ENCODE measurements around the gene ANKRD2. TPM values are rescaled to one million over a fixed set of nuclear protein-coding genes. Genes with fewer than 3 reads are reported as not detected.

ANKRD2 gene
- total RNA-seq, 1 experiment from 2014 or later: 5.8 TPM

DNA sequence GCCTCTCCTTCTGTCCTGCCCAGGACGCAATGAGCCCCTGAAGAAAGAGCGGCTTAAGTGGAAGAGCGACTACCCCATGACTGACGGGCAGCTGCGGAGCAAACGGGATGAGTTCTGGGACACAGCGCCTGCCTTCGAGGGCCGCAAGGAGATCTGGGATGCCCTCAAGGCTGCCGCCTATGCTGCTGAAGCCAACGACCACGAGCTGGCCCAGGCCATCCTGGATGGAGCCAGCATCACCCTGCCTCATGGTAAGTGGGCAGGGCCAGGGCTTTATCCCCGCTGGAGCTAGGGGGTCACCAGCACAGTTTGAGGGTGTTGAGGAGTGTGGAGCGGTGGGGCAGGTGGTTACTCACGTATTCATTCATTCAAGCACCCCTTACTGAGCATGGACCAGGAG is 4.7 kb upstream of the ANKRD2 start:
- peaks cover 7% of the 10 kb centered on the region for H3K9me3 Mint-ChIP-seq (ENCODE audit: unreplicated experiment)
- H3K27ac Mint-ChIP-seq (ENCODE audit: low read depth, unreplicated experiment): no peak overlapping the region
- POLR2A ChIA-PET: interaction anchor here (0.6 kb wide), 1 partner anchor 42 kb away, joined by 4 read pairs; no protein-coding TSS in a partner anchor
- intact Hi-C loops (cut with micrococcal nuclease): no loop called here
- H3K36me3 Mint-ChIP-seq (ENCODE audit: insufficient read depth, unreplicated experiment): peaks cover 5% of the 10 kb centered on the region
- CTCF ChIA-PET: interaction anchor here (1.0 to 12.4 kb wide), 7 partner anchors 14 to 152 kb away, joined by 3 to 373 read pairs (median 4); no protein-coding TSS in a partner anchor
- TF ChIP-seq, protein P1, sequence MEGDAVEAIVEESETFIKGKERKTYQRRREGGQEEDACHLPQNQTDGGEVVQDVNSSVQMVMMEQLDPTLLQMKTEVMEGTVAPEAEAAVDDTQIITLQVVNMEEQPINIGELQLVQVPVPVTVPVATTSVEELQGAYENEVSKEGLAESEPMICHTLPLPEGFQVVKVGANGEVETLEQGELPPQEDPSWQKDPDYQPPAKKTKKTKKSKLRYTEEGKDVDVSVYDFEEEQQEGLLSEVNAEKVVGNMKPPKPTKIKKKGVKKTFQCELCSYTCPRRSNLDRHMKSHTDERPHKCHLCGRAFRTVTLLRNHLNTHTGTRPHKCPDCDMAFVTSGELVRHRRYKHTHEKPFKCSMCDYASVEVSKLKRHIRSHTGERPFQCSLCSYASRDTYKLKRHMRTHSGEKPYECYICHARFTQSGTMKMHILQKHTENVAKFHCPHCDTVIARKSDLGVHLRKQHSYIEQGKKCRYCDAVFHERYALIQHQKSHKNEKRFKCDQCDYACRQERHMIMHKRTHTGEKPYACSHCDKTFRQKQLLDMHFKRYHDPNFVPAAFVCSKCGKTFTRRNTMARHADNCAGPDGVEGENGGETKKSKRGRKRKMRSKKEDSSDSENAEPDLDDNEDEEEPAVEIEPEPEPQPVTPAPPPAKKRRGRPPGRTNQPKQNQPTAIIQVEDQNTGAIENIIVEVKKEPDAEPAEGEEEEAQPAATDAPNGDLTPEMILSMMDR (IDR thresholded peaks at IDR 0.05; ENCODE audit: unreplicated experiment): no peak
- no TSS peak for BruUV-seq (replicated peaks)
- no peaks in the 10 kb centered on the region for H3K27me3 Mint-ChIP-seq (ENCODE audit: insufficient read depth, unreplicated experiment)
- no peak for DNase-seq (ENCODE audit: unreplicated experiment)
- no peak overlapping the region for H3K4me3 Mint-ChIP-seq (ENCODE audit: unreplicated experiment)
- peaks cover 25% of the 10 kb centered on the region for H3K4me1 Mint-ChIP-seq (ENCODE audit: insufficient read depth, unreplicated experiment)

DNA sequence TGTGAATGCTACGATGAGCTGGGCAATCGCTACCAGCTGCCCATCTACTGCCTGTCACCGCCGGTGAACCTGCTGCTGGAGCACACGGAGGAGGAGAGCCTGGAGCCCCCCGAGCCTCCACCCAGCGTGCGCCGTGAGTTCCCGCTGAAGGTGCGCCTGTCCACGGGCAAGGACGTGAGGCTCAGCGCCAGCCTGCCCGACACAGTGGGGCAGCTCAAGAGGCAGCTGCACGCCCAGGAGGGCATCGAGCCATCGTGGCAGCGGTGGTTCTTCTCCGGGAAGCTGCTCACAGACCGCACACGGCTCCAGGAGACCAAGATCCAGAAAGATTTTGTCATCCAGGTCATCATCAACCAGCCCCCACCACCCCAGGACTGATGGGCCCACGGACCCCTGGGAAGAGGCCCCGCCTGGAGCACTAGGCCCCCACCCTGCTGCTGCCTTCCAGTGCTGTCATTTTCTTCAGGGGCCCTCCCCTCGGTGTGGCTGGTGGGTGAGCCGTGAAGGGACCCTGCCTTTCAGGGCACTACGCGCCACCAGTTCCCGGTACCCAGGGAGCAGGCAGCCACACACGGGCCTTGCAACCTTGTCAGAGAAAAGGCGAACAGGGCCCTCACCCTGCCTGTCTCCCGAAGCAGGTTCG is 2.3 kb upstream of the ANKRD2 start:
- BruUV-seq (replicated peaks): no TSS peak
- H3K27me3 Mint-ChIP-seq (ENCODE audit: insufficient read depth, unreplicated experiment): no peaks in the 10 kb centered on the region
- CTCF ChIA-PET: interaction anchor here (6.6 to 12.4 kb wide), 2 partner anchors 16 to 42 kb away, joined by 52 to 373 read pairs; no protein-coding TSS in a partner anchor
- peaks cover 5% of the 10 kb centered on the region for H3K36me3 Mint-ChIP-seq (ENCODE audit: insufficient read depth, unreplicated experiment)
- peaks cover 42% of the 10 kb centered on the region for H3K4me1 Mint-ChIP-seq (ENCODE audit: insufficient read depth, unreplicated experiment)
- no peaks in the 10 kb centered on the region for H3K9me3 Mint-ChIP-seq (ENCODE audit: unreplicated experiment)
- POLR2A ChIA-PET: interaction anchor here (1.3 to 6.5 kb wide), 4 partner anchors 17 to 87 kb away, joined by 3 to 184 read pairs (median 26); no protein-coding TSS in a partner anchor
- intact Hi-C loops (cut with micrococcal nuclease): loop anchor here (5.0 kb wide), 2 partner anchors 108 to 162 kb away; no protein-coding TSS in a partner anchor
- H3K4me3 Mint-ChIP-seq (ENCODE audit: unreplicated experiment): no peak overlapping the region
- no peak overlapping the region for H3K27ac Mint-ChIP-seq (ENCODE audit: low read depth, unreplicated experiment)
- no peak for DNase-seq (ENCODE audit: unreplicated experiment)
- TF ChIP-seq, protein P1 (IDR thresholded peaks at IDR 0.05; ENCODE audit: unreplicated experiment): no peak

DNA sequence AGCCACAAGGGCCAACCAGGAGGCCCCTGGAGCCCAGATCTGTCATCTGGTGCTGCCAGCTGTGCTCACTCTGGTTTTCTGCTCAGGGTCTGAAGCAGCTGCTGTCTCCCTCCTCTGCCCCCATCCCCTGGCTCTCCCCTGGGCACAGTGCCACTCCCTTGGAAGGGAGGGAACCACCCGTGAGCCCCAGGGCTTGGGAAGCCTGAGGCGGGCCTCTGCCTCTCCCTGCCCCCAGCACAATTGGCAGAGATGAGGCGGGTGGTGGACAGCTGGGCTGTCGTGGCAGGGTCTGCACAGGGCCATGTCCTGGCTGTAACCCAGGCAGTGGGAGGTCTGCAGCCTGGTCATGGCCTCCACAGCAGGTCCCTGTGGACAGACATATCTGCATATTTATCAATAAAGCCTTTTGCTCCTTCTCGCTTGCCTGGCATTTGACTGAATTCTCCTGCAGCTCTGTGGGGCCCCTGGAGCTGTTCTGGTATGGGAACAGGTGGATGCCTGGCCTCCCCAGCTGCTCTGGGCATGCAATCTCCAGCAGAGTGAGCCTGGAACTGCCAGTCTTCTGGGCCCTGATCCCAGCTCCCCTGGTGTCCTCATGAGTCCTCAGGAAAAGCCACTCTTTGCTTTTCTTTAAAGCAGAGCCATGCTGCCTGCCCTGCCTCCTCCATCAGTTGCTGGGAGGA is 1.6 kb upstream of the ANKRD2 start:
- H3K4me1 Mint-ChIP-seq (ENCODE audit: insufficient read depth, unreplicated experiment): peaks cover 43% of the 10 kb centered on the region
- H3K9me3 Mint-ChIP-seq (ENCODE audit: unreplicated experiment): no peaks in the 10 kb centered on the region
- ChIA-PET POLR2A (interaction anchor here (0.6 to 6.5 kb wide), 25 partner anchors 12 to 292 kb away, joined by 3 to 184 read pairs (median 6); partner anchors contain the start of genes C10orf62, HOGA1, PI4K2A and RRP12), CTCF (interaction anchor here (0.8 to 12.4 kb wide), 22 partner anchors 12 to 160 kb away, joined by 3 to 373 read pairs (median 8); no protein-coding TSS in a partner anchor)
- no TSS peak for BruUV-seq (replicated peaks)
- H3K36me3 Mint-ChIP-seq (ENCODE audit: insufficient read depth, unreplicated experiment): peaks cover 5% of the 10 kb centered on the region
- intact Hi-C loops (cut with micrococcal nuclease): loop anchor here (5.0 kb wide), 2 partner anchors 109 to 161 kb away; no protein-coding TSS in a partner anchor
- H3K27ac Mint-ChIP-seq (ENCODE audit: low read depth, unreplicated experiment): no peak overlapping the region
- no peaks in the 10 kb centered on the region for H3K27me3 Mint-ChIP-seq (ENCODE audit: insufficient read depth, unreplicated experiment)
- no peak for DNase-seq (ENCODE audit: unreplicated experiment)
- TF ChIP-seq, protein P1 (IDR thresholded peaks at IDR 0.05; ENCODE audit: unreplicated experiment): no peak
- no peak overlapping the region for H3K4me3 Mint-ChIP-seq (ENCODE audit: unreplicated experiment)

DNA sequence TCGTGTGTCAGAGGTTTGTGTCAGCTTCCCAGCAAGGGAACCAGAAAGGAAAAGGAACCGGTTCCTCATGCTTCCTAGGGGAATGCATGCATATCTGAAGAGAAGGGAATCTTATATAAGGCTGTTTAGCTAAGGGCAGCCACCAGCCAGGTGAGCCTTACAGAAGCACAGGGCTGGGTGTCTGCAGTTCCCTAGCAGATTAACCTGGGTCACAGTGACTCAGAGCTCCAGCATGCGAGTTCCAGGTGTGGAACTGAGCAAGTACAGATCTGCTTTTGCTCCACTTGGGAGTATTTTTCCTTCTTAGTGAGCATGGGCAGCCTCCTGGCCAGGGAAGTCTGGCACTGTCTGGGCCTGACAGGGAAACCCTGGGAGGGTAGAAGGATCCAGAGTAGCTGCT is 957 bp upstream of the ANKRD2 start:
- POLR2A ChIA-PET: interaction anchor here (0.6 to 6.5 kb wide), 29 partner anchors 12 to 293 kb away, joined by 3 to 184 read pairs (median 5); partner anchors contain the start of genes AVPI1, C10orf62, HOGA1 and PI4K2A
- intact Hi-C loops (cut with micrococcal nuclease): loop anchor here (1.0 to 5.0 kb wide), 3 partner anchors 41 to 161 kb away; no protein-coding TSS in a partner anchor
- TF ChIP-seq, protein P1 (IDR thresholded peaks at IDR 0.05; ENCODE audit: unreplicated experiment): no peak
- CTCF ChIA-PET: interaction anchor here (0.6 to 12.4 kb wide), 36 partner anchors 11 to 161 kb away, joined by 3 to 373 read pairs (median 6); partner anchors contain the start of gene AVPI1
- Mint-ChIP-seq H3K4me1 (ENCODE audit: insufficient read depth, unreplicated experiment) (peaks cover 42% of the 10 kb centered on the region), H3K27ac (ENCODE audit: low read depth, unreplicated experiment) (peak overlapping the region; percentile 57), H3K9me3 (ENCODE audit: unreplicated experiment) (no peaks in the 10 kb centered on the region), H3K4me3 (ENCODE audit: unreplicated experiment) (peak overlapping the region; percentile 50), H3K36me3 (ENCODE audit: insufficient read depth, unreplicated experiment) (peaks cover 5% of the 10 kb centered on the region), H3K27me3 (ENCODE audit: insufficient read depth, unreplicated experiment) (no peaks in the 10 kb centered on the region)
- no TSS peak for BruUV-seq (replicated peaks)
- DNase-seq (ENCODE audit: unreplicated experiment): peak; percentile 76
